Pons (tissue), 1 donor: ENCODE results near the gene ARNT2.
"Not testable (repeated sequence)": the region's sequence is repeated elsewhere in the genome, so short reads cannot be mapped to it uniquely, and the experiment has no call there.

Experiments used
- DNase-seq: peaks from one replicate; pipeline ENCODE4 v3.0.0-alpha.2; 2016; ENCODE audit warnings: low spot score

Gene ARNT2

GRCh38 chr15:80615783-80616391, 211.7 kb downstream of the ARNT2 start:
- no peak for DNase-seq

- DNase-seq: no peak
Measured at GRCh38 chr15:80618685-80619400, 214.7 kb downstream of the ARNT2 start.

GRCh38 chr15:80619680-80620079, 215.5 kb downstream of the ARNT2 start:
- DNase-seq: no peak

GRCh38 chr15:80620141-80620540, 216.0 kb downstream of the ARNT2 start:
- no peak for DNase-seq

- no peak for DNase-seq
Measured at GRCh38 chr15:80620931-80621330, 216.7 kb downstream of the ARNT2 start.

GRCh38 chr15:80626643-80627120, 222.5 kb downstream of the ARNT2 start:
- DNase-seq: no peak

GRCh38 chr15:80629355-80629754, 225.2 kb downstream of the ARNT2 start:
- no peak for DNase-seq

GRCh38 chr15:80630981-80631380, 226.8 kb downstream of the ARNT2 start:
- no peak for DNase-seq

GRCh38 chr15:80633221-80633620, 229.0 kb downstream of the ARNT2 start:
- no peak for DNase-seq

GRCh38 chr15:80635953-80636352, 231.8 kb downstream of the ARNT2 start:
- no peak for DNase-seq

GRCh38 chr15:80636675-80637074, 232.5 kb downstream of the ARNT2 start:
- DNase-seq: no peak

GRCh38 chr15:80637747-80638146, 233.6 kb downstream of the ARNT2 start:
- no peak for DNase-seq

GRCh38 chr15:80638553-80639167, 234.5 kb downstream of the ARNT2 start:
- no peak for DNase-seq

GRCh38 chr15:80639168-80639555, 235.0 kb downstream of the ARNT2 start:
- DNase-seq: no peak

GRCh38 chr15:80640531-80641121, 236.4 kb downstream of the ARNT2 start:
- DNase-seq: no peak

- DNase-seq: no peak
Measured at GRCh38 chr15:80641384-80641783, 237.2 kb downstream of the ARNT2 start.

GRCh38 chr15:80643431-80643951, 239.3 kb downstream of the ARNT2 start:
- no peak for DNase-seq

GRCh38 chr15:80645494-80646065, 241.4 kb downstream of the ARNT2 start:
- no peak for DNase-seq

- not testable (repeated sequence) for DNase-seq
Measured at GRCh38 chr15:80647424-80647823, 243.2 kb downstream of the ARNT2 start.
